GM19468 (cell line): ENCODE data around the gene TGM2.
"Not testable (repeated sequence)": the region's sequence is repeated elsewhere in the genome, so short reads cannot be mapped to it uniquely, and the experiment has no call there.

ENCODE experiments used
- ATAC-seq: cut with Tn5 transposase; IDR thresholded peaks from one replicate; pipeline ENCODE4 v1.9.1; 2021; ENCODE audit warnings: mild to moderate bottlenecking, moderate library complexity, moderate number of reproducible peaks; ENCODE audit not compliant: unreplicated experiment; ENCODE audit errors: extremely low read depth

The TGM2 gene

DNA sequence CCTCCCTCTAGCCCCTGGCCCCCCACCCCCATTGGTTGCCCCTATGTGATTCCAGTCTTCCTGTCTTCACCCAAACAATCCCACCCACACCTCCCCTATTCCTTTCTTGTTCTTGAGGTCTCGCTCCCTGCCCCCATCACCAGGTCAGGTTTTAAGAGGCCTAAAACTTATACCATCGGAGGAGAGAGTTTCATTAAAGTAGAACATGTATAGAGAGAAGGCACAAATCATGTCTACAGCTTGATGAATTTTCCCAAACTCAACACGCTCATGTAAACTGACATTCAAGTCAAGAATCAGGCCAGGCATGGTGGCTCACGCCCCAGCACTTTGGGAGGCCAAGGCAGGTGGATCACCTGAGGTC, 44.5 kb downstream of the TGM2 start:
- ATAC-seq, result no peak

- no peak for ATAC-seq
Observed at GRCh38 chr20:38119446-38119845, 45.6 kb downstream of the TGM2 start.

- ATAC-seq, result no peak
Observed at GRCh38 chr20:38117635-38118034, 47.4 kb downstream of the TGM2 start.

DNA sequence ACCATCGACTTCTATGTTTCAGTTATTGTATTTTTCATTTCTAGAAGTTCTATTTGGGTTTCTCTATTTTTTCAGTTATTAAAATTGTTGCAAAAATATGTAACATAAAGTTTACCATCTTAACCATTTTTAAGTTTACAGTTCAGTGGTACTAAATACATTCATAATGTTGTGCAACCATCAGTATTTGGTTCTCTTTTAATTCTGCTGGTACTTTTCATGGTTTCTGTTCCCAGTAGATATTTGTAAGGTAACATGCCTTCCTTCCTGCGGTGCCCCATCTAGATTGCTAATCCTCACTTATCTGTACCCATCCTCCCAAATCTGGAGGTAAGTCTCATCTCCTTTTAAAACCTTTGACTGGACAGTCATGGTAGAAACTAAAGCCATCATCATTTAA, 47.9 kb downstream of the TGM2 start:
- ATAC-seq, result no peak

DNA sequence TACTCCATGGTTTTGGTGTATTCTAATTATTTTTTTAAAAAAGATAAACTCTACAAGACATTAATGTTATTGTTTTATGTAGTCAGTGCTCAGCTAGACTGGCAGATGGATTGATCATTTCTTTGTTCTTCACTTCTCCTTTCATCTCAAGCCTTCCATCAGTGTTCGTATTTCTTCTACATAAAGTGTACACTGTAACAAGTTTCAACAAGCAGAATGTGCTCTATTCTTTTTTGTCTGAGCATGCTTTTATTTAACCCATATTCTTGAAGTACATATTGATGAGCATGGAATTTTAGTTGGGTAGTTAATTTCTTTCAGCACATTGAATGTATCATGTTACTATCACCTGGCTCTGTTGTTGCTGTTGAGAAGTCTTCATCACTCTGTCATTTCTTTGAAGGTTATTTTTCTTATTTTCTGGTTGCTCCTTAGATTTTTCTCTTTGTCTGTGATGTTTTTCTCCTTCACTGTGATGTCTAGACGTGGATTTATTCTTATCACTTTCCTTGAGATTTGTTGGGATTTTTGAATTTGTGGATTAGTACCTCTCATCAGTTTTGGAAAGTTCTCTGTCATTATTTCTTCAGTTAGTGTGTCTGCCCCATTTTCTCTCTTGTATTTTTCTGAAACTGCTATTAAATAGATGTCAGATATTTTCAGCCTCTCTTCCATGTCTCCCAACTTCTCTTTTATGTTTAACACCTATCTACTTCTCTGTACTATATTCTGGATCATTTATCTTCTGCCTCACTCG, 48.5 kb downstream of the TGM2 start:
- no peak for ATAC-seq

- ATAC-seq, result no peak
Observed at GRCh38 chr20:38115896-38116295, 49.2 kb downstream of the TGM2 start.

DNA sequence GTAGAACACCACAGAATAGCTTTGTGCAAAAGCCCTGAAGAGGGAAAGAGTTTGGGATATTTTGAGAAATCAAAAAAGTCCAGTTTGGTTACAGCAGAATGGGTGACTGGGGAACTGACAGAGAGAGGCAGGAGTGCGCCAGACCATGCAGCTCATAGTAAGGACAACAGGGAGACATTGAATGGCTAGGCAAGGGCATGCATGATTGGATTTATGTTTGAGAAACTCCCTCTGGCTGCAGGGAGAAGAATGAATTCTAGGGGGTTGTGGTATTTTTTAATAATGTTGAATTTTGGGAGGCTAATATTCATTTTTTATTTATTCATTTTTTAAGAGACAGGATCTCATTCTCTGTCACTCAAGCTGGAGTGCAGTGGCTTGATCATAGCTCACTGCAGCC, 49.9 kb downstream of the TGM2 start:
- ATAC-seq, result no peak

DNA sequence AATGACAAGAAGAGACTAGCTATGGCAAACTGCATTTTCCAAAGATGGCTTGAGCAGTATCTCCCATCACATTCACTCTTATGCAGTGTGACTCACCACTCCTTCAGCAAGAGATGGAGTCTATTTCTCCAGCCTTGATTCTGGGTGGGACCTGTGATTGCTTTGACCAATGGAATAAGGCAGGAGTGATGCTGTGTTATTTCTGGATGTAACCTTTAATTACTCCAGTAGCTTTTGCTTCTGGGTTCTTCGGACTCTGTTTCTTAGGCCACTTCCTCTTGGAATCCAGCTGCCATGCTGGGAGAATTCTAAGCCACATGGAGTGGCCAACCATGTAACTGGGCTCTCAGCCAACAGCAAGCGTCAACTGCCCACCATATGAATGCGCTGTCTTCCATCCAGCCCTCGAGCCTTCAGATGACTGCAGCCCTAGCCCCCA, 50.7 kb downstream of the TGM2 start:
- no peak for ATAC-seq

DNA sequence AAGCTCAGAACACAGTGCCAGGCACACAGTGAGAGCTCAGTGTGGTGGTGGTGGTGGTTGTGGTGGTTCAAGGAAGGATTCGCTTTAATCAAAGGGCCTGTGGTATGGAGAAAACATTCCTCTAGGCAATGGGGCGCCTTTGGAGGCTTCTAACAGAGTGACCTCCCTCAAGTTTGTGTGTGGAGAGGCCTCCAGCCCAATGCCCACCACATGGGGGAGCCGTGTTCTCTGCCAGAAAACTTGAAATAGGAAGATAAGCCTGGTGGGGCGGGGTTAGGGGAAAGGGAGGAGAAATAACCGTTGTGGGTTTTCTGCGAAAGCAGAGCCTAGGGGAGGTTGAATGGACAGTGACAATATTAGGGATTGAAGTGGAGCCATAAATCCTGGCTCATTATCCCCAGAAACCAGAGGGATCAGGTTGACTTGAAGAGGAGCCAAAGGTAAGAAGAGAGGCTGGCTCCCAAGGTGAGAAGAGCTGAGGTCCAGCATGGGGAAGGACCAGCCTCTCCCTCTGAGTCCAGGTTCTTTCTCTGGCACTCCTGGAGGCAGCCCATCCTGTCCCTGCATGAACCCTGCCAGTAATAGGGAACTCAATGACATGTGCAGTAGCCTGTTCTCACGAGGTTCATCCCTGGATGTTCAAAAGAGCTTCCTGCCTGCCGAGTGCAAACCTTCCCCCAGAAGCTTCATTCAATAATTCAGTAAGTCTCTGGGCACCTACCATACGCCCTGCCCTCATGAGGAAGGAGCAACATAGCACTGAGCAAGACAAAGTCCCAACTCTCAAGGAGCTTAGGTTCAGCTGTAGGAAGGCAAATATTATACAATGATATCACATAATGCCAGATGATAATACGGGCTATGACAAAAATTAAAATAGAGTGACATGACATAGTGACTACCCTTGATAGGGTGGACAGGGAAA, 51.4 kb downstream of the TGM2 start:
- ATAC-seq, result no peak

GRCh38 chr20:38112930-38113294, 52.2 kb downstream of the TGM2 start:
- no peak for ATAC-seq

GRCh38 chr20:38112261-38112929, 52.7 kb downstream of the TGM2 start:
- no peak for ATAC-seq

GRCh38 chr20:38111366-38112232, 53.5 kb downstream of the TGM2 start:
- no peak for ATAC-seq

DNA sequence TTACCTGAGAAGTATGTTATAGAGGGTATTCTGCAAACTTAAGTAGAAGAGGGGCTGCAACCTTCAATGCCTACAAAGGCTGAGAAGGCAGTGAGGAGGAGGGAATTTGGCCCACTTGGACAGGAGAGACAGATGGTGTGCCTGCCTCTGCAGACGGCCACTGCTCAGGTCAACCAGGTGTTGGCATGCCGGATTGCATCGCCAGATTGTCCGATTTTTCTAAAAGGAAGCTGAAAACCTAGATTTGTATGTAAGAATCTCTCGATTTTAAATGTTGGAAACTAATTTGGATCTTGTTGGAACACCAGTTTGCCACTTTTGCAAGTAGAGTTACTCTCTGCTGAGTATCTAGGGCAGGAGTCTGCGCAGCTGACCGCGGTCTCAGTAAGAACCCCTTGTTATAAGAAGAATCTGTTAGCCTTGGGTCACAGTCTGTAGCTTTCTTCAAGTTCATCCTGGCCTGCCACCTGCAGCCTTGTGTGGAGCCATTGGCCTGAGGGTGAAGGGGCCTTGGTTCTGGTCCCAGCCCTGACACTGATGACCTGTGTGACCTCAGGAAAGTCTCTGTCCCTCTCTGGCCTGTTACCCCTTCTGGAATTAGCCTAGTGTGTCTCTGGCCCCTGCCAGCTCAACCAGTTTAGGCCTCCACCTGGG, 54.4 kb downstream of the TGM2 start:
- ATAC-seq, result no peak

- ATAC-seq, result no peak
Observed at GRCh38 chr20:38109591-38110524, 55.2 kb downstream of the TGM2 start.

DNA sequence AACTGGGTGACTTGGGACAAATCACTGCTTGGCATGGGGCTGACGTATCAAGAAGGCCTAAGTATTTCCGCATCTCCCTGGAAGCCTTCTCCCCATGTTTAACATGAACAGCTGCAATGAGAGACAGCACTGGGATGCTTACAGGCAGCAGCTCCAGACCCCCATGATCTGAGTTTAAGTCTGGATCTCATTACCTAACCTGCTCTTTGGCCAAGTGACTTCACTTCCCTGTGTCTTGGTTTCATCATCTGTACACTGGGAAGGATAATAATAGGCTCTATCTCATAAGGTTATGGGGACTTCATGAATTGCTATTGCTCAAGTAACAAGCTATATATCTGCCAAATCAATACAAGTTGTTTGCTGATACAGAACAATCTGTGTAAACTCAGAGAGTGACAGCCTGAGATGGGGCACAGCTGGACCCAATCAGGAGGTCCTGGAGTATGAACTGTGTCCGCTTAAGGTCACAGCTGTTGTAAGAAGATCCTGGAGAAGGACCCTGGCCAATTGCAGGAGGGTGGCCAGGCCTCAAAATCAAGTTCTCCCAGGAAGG, 56.0 kb downstream of the TGM2 start:
- no peak for ATAC-seq

- ATAC-seq, result no peak
Observed at GRCh38 chr20:38108438-38108985, 56.6 kb downstream of the TGM2 start.

DNA sequence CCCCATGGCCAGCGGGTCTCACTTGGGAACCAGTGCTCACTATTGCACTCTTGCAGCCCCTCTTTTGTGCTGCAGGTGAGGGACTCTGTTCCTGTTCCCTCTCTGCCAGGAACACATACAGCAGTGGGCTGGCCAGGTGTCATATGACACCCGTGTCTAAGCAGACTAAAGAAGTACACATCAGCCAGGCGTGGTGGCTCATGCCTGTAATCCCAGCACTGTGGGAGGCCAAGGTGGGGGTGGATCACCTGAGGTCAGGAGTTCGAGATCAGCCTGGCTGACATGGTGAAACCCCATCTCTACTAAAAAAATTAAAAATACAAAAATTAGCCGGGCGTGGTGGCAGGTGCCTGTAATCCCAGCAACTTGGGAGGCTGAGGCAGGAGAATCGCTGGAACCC, 57.2 kb downstream of the TGM2 start:
- not testable (repeated sequence) for ATAC-seq

DNA sequence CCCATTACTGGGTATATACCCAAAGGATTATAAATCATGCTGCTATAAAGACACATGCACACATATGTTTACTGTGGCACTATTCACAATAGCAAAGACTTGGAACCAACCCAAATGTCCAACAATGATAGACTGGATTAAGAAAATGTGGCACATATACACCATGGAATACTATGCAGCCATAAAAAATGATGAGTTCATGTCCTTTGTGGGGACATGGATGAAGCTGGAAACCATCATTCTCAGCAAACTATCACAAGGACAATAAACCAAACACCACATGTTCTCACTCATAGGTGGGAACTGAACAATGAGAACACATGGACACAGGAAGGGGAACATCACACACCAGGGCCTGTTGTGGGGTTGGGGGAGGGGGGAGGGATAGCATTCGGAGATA, 57.7 kb downstream of the TGM2 start:
- not testable (repeated sequence) for ATAC-seq
